Activated naive CD4-positive, alpha-beta T cell treated with Interleukin-2 at 50 U/mL for 16 hours (primary cell): Measurements from ENCODE around the gene PRKAR1B.

Experiments used
- DNase-seq: peaks from one replicate; pipeline ENCODE4 v3.0.0-alpha.2; 2020

PRKAR1B gene

DNA sequence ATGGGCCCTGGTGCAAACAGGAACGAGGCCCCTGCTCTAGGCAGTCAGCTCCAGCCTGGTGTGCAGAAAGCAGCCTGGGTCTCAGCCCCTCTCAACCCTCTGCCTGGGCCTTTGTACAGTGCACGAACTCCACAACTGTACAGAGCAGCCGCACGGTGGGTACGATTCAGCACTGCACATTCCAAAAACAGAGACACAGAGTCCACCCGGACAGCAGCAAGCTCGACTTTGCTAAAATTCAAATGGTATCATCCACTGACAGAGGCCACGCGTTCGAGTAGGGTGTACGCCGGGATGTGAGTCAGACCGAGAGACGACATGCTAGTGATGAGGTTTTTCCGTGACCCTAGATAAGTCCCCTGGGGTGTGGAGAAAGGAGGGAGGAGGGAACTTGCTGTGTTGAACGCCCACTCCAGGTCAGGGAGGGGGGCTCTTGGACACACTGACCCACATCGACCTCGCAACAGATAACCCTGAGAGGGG is 141.8 kb downstream of the PRKAR1B start:
- DNase-seq: peak; percentile 77

DNA sequence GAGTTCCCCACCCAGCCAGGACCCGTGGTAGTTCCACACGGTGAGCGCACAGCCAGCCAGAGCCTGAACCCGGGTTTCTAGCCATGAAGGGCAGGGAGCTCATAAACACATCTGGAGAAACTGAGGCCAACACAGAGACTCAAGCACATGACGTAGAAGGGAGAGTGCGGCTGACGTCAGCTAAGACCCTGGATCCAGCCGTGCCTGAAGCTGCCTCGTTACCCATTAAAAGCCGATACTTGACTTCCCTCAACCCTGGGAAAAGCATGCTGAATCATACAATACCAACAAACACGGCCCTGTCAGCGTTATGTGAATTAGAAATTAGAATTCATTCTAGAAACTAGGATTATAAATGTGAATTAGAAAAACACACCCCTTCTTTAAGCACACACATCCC is 142.3 kb downstream of the PRKAR1B start:
- no peak for DNase-seq

DNA sequence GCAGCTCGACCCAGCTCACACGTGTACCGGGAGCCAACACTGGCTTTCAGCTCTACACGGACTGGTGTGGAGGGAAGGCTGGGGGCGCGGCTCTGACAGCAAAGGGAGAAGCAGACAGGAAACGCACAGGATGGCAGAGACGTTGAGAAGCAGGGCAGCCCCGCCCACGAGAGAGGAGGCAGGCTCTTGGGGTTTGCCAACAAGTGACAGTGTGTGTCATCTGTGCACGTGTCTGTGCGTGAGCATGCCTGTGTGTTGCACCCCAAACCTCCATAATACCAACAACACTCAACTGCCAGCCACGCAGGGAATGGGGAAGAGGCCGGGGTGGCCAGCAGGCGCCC is 143.0 kb downstream of the PRKAR1B start:
- DNase-seq: peak; percentile 91

DNA sequence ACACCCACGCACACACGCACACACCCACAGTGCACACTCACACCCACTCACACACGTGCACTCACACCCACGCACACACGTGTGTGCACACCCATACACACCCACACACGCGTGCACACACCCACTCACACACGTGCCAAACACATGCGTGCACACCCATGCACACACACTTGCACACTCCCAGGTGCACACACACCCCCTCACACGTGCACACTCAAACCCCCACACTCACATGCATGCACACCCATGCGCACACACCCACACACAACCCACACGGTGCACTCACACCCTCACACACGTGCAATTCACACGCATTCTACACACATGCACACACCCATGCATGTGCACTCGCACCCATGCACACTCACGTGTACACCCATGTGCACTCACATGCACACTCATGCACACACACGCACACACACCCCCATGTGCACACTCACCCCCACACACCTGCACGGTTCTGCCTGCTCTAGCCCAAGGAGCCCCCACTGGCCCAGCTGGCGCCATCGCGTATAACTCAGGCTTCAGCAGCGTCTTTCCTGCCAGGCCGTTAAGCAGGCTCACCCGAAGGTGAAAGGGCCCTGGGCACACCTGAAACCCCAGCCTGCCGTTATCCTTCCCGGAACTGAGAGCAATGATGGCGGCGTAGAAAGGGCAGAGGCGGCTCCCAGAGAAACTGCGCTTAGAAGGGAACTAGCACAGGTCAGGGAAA is 143.5 kb downstream of the PRKAR1B start:
- no peak for DNase-seq

DNA sequence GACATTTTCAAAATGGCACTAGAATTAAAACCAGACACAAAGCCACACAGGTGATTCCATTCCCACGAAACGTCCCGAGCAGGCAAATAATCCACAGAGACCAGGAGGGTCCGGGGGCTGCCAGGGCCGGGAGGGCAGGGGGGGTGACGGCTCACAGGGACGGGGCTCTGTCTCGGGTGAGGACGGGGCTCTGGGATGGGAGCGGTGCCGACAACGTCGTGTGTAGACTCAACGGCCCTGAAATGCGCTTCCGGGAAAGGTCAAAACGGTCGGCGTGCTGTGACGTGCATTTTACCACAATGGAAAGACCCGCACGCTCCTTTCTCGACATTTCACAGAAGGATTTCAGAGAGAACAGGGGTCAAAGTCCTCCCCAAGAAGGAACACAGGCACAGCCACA is 144.2 kb downstream of the PRKAR1B start:
- DNase-seq: peak; percentile 36

DNA sequence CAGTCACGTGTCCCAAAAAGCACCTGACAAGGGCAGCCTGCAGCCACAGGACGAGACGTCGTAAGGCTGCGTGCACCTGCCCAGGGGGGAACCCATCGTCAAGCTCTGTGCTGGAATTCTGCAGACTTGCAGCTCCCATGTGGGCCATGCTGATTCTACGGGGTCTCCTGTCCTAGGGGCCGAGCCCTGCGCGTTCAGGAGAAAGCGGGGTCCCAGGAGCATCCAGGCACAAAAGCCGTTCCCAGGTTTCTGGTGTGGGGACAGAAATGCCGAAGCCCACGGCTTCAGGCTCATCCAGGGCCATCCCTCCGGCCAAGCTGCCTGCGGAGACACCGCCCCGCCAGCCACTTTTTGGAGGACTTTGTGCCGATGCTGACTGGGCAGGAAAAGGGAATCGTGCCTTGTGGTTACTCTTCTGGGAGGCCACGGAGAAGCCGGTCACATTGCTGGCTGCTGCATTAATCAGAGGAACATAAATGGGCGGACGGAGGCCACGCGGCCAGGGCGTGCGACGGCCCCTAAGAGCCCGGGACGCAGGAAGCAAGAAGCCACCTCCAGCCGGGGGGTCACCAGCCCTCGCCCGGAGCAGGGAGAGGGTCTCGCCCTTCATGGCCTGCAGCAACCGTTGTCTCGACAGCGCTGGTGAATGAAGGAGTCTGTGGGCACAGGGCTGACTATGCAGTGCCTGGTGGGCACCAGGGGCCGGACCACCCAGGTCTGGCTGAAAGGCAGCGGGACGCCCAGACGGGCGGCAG is 144.8 kb downstream of the PRKAR1B start:
- no peak for DNase-seq

DNA sequence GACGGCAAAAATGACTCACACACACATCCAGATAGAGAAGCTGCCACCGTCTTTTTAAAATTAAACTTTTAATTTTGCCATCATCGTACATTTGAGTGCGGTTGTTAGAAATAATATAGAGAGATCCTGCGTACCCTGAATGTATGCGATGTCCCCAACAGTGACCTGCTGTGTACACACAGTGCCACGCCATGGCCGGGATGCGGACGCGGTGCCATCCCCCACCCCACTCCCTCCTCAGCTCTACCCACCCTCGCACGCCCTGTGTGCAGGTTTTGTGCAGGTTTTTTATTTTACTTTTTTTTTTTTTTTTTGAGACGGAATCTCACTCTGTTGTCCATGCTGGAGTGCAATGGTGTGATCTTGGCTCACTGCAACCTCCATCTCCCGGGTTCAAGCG is 148.7 kb downstream of the PRKAR1B start:
- DNase-seq: no peak

DNA sequence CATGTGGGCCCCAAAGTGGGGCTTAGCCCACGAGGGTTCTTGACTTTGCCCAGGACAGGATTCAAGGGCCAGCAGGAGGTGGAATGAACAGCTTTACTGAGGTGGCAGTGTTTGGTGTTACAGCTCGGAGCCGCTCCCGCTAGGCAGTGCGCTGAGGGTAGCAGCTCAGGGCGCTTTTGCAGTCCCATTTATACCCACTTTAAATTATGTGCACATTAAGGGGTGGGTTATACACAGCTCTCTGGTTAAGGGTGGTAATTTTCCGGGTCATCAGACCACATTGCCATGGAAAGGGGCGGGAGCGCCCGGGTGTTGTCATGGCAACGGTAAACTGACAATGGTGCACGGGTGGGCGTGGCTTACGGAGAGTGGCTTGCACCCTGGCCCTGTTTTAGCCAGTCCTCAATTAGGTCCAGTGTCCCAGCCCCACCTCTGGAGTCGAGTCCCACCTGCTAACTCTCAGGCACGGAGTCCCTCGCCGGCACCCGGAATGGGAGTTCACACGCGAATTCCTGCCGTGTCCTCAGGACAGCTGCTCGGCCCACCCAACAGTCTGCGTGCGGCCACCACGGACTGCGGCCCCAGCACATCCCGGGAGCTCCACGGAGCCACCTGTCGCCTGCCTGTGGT is 149.2 kb downstream of the PRKAR1B start:
- DNase-seq: no peak

DNA sequence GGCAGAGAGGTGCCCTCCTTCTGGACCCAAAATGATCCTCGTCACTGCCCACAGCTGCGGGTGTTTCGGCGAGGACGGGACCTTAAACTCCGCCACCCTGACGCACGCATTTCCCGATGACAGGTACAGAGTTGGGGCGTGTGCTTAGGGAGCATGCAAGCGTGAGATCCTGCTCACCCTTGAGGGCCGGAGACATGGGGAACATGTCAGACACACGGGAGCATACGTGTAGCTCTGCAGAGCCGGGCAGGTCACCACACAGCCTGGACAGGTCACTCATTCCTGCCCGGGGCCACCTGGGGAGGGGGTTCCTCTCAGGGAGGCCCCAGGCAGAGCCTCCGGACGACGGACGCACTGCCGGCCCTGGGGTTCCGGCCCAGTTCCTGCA is 149.8 kb downstream of the PRKAR1B start:
- no peak for DNase-seq

DNA sequence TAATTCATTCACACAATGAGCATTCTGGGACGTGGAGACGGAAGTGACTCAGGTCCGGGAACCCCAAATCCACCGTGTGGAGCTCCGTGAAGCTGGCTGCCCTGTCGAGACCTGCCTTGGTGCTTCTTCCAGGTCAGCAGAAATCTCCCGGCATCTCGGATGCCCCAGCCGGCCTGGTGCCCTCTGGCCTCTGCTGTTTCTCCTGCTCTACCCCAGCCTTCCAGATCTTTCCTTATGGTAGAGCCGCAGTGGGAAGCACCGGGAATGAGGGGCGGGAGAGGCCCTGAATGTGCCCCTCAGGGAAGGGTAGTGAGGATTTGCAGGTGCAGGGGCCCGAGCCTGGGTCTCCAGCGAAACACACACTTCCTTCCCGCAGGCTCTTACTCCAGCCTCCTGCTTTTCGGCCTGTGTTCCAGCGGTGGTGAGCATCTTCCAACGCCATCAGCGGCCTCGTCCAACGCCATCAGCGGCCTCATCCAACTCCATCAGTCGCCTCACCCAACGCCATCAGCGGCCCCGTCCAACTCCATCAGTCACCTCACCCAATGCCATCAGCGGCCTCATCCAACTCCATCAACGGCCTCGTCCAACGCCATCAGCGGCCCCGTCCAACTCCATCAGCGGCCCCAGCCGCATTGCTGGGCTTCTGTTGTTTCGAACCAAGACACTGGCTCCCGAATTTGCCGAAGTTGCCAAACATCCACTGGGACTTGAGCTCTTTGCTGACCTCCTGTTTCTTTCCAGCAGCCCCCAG is 150.4 kb downstream of the PRKAR1B start:
- DNase-seq: no peak

DNA sequence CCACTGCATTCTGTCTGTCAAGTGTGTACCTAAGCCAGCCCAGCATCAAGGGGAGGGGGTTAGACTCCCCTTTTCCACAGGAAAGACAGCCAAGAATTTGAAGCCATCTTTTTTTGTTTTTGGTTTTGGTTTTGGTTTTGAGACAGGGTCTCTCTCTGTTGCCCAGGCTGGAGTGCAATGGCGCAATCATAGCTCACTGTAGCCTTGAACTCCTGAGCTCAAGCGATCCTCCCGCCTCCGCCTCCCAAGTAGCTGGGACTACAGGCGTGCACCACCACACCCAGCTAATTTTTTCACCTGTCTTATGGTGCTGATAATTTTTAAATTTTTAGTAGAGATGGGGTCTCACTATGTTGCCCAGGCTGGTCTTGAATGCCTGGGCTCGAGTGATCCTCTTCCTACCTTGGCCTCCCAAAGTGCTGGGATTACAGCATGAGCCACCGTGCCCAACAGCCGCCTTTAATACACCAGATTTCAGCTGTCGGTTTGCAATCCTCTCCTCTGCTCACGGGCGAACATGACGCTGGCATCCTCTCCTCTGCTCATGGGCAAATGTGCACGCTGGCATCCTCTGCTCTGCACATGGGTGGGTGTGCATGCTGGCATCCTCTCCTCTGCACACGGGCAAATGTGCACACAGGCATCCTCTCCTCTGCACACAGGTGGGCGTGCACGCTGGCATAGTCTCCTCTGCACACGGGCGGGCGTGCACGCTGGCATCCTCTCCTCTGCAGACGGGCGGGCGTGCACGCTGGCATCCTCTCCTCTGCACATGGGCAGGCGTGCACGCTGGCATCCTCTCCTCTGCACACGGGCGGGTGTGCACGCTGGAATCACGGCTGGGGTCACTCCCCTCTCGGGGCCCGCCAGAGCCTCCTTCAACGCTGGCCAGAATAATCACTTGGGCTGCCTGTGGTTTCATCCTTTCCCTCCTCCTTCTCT is 151.4 kb downstream of the PRKAR1B start:
- no peak for DNase-seq

DNA sequence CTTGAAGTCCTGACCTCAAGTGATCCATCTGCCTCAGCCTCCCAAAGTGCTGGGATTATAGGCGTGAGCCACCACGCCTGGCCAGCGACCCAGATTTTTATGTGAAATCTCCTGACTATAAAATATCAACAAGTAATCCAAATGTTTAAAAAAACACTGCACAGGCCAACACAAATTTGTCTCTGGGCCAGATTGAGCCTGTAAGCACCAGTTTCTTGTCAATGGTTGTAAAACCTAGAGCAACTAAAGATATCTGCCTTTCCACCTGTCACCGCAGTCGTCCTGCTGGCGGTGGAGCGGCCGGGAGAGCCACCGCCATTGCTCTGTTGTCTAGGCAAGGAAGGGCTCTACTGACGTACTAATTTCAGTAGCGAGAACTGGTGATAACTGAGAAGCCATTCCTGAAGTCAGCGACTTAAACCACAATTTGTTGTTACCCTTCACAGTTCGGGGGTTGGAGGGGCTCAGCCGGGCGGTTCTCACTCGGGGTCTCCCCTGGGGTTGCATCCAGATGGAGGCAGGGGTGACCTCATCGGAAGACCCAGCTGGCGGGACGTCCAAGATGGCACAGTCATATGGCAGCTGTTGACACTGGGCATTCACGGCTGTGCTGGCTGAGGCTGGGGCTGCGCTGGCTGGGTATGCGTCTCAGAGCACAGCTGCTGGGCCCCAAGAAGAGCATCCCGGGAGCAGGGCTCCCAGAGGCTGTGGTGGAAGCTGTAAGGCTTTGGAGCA is 152.3 kb downstream of the PRKAR1B start:
- no peak for DNase-seq

DNA sequence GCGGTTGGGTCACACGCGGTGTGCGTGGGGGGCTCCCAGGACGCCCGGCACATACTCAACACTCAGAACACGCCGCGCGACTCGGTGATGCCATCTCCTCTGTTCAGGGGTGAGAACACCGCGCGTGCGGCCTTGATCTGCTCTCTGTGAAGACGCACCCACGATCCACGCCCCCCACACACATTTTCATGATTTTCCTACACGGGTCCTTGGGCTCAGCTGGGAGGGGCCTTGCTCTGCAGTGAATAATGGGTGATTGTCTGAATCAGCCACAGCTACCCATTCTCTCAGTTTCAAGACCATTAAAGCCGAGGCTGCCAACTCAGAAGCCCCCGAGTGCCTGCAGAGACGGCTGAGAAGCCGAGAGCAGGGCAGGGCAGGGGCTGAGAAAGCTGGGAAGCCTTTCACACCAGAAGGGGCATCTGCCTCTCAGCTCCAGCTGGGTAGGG is 153.1 kb downstream of the PRKAR1B start:
- no peak for DNase-seq

DNA sequence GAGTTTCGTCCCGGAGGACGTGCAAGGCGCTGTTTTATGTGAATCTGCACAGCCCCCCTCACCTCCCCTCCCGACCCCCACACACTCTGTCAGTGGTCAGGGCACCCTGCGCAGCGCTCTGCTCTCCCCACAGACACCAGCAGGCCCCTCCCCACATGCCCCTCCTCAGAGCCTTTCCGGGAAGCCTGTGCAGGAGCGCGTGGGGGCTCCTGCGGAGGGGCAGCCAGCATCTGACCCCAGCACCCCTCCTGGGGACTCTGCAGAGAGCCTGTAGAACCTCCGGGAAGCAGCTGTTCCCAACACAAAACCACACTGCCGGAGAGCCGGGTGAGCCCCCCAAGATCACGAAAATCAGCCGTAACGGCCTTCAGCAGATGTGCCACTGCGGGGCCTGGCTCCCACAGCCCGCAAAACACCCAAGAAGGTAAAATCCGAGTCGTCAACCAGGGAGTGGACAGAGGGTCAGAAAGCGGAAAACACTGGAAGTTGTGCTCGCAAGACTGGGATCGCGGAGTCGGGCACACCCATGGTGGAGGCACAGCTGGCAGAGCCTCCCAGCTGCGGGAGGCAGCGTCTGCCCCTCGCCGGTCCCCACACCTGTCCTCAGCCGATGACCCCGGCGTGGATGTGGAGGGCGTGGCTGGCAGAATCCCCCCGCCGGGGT is 153.7 kb downstream of the PRKAR1B start:
- no peak for DNase-seq

DNA sequence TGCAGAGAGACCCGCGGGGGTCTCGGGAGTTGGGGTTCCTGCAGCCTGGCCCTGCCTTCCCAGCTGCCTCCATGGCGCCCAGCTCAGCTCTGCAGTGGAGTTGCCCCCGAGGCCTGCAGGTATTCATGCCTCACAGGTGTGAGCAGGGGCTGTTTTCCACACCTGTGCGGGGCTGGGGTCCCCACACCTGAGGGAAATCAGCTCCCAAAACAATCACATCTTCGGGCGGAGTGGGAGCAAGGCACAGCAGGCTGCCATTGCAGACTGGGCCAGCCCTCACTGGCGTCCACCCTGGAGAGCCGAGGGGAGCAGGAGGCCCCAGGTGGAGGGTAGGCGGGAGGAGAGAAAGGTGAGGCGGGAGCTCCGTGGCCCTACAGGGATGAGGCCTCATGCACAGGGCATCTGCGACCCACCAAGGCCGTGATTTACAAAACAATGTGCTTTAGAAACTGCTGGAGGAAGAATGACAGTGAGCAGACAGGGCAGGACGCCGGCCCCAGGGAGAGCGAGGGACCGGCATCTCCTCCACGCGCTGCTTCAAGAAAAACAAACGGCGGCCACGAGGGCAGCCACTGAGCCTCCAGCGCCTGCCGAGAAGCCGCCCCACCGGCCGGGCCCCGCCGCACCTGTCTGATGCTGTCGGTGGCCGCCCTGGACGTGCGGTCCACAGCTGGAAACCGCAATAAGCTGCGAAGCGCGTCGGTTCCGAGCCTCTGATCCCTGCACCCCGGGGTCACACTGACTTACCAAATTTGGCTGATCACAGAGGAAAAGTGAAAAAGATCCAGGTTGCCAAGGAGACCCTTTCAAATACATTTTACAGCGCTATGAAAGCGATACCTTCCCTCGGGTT is 154.4 kb downstream of the PRKAR1B start:
- DNase-seq: no peak

DNA sequence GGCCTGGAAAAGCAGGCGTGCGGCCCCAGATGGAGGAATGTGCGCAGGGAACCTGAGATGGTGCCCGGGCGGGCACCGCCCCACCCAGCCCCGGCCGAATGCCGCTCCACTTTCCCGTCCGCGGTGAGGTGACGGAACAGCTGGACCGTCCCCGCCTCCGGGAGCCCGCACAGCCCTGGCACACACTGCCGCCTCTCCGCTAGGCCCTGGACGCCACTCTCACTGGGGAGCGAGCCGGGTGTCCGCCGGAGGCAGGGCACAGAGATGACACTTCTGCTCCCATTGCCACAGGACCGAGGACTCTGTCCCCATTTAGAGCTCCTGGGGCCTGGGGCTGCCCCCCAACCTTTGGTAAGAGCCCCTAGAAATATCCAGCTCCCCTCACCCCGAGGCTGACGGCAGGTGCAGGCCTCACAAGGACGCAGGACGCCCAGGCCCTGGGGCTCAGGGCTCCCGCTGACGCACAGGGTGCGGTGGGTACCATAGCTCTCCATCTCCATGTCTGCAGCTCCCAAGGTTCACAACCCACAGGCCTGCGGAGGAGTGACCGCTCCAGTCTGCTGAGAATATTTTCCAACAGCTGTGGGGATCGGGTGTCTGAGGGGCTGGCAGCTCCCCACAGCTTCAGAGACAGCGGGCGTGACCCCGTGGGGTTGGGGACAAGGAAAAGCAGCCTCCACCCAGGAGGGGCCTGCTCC is 155.2 kb downstream of the PRKAR1B start:
- no peak for DNase-seq

DNA sequence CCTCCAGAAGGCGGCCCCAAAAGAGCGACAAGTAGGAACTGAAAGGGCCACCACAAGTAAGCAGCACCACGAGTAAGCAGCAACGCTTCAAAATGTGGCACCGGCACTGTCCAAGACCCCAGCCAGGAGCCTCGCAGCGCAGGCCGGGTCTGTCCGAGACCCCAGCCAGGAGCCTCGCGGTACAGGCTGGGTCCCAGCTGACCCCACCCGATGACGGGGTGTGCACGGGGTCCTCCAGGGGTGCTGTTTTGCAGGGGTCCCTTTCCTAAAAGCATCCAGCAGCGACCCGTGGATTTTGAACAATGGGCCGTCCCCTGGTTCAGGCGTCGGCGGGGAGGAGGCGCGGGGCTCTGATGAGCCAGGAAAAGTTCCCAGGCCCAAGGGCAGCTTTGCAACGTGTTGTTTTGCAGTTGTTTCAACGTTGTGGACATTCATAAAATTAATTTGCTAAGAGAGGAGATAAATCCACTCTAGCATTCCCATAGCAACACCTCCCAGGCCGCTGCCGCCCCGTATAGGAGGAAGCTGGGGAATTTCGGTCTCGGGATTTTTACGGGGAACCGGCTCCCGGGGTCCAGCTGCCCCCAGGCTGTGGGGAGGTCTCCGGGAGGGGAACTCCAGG is 155.9 kb downstream of the PRKAR1B start:
- no peak for DNase-seq

DNA sequence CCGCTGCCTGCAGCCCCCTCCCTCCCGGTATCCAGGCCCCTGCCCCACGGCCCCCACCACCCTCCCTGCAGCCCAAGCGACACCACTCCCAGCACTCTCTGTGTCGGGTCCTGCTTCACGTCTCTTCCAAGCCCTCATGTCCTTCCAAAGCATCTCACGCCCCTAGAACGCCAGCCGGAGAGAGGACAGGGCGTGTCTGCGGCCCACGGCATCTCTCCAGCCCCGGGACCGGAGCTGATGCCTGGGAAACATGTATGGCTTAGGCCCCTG is 156.3 kb downstream of the PRKAR1B start:
- DNase-seq: no peak
